ENCODE data around the gene ANKRD33B.

Gene ANKRD33B

GRCh38 chr5:10578293-10578665, 14.4 kb downstream of the ANKRD33B start:
- DNase-seq (ENCODE audit: low read depth in 2 of 2): no peak

DNA sequence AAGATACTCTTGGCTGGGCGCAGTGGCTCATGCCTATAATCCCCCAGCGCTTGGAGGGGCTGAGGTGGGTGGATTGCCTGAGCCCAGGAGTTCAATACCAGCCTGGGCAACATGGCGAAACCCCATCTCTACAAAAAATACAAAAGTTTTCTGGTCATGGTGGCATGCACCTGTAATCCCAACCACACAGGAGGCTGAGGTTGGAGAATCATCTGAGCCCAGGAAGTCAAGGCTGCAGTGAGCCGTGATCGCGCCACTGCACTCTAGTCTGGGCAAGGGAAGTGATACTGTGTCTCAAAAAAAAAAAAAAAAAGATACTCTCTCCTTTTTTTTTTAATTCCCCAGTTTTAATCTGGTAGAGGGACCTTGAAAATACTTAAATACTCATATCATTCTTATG, 15.0 kb downstream of the ANKRD33B start:
- DNase-seq (ENCODE audit: low read depth in 2 of 2): no peak

DNA sequence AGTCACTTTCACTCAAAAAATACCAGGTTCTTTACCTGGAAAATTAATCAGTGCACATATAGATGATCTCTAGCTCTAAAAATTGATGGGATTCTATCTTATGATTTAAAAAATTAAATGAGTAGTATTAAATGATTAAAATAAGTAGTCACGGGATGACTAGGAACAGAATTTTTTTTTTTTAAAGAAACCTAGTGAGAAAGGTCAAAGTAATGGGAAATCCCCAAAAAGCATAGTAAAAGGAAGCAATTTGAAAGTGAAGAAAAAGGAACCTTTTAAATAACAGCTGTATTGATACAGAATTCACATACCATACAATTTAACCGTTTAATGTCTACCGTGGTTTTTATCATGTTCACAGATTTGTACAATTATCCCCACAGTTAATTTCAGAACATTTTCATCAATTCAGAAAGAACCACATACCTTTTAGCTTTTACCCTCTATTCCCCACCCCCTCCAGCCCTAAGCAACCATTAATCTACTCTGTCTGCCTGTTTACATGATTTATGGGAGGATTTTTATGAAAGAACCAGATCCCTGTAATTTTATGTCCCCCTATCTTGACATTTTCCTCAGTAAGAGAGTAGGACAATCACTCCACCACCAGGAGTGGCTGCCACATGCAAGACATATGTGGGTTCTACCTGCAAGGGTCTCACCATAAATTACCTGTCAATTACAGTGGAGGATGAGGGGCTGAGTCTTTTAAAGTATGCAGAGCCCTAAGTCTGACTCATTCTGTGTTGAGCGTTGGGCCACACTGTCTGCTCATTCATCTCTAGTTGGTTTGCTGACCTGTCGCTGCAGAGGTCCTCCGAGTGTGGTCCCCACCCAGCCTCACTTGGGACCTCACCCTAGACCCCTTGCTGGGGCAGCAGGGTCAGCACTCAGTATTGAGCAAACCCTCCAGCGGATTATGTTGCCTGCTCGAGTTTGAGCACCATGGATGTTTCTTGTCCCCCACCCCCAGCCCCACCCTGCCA, 16.0 kb downstream of the ANKRD33B start:
- DNase-seq (ENCODE audit: low read depth in 2 of 2): no peak

- no peak for DNase-seq (ENCODE audit: low read depth in 2 of 2)
These were observed 16.9 kb downstream of the ANKRD33B start for GRCh38 chr5:10580531-10581423.

- no peak for DNase-seq (ENCODE audit: low read depth in 2 of 2)
These were observed 17.5 kb downstream of the ANKRD33B start for GRCh38 chr5:10581424-10581748.

GRCh38 chr5:10581867-10582511, 18.1 kb downstream of the ANKRD33B start:
- DNase-seq (ENCODE audit: low read depth in 2 of 2): no peak

- no peak for DNase-seq (ENCODE audit: low read depth in 2 of 2)
These were observed 18.6 kb downstream of the ANKRD33B start for GRCh38 chr5:10582512-10582897.

GRCh38 chr5:10583663-10584572, 20.0 kb downstream of the ANKRD33B start:
- no peak for DNase-seq (ENCODE audit: low read depth in 2 of 2)

DNA sequence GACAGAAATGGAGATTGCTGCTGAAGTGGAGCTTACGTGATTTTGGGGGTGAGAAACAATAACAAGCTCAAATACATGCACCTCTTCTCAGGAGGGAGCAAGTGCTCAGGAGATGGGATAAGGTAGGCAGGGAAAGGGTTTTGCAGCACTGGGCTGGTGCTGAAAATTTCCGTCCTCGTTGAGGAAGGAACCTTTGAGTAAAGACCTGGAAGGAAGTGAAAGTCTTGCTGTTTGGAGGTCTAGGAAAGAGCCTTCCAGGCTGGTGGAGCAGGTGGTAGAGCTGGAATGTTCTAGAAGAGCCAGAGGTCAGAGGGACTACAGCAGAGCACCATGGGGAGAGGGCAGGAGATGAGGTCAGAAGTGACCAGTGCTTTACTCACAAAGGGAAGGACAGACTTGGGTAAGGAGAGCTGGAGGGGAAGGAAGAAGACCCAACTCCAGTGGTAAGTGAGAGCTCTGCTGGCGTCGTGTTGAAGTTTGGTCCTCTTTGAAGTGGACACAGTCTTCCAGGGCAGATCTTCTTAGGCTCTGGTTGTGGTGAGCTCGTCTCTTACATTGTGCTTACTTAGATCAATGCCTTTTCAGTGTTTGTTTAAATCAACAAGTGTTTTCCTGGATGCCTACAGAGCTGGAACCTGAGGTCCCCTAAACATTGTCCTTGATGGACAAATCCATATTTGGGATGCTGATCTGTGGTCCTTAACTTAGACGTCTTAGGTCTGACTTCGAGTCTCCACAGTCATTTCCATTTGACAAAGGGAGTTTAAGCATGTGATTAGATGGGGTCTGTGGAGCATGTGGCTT, 21.0 kb downstream of the ANKRD33B start:
- DNase-seq (ENCODE audit: low read depth in 2 of 2): no peak

DNA sequence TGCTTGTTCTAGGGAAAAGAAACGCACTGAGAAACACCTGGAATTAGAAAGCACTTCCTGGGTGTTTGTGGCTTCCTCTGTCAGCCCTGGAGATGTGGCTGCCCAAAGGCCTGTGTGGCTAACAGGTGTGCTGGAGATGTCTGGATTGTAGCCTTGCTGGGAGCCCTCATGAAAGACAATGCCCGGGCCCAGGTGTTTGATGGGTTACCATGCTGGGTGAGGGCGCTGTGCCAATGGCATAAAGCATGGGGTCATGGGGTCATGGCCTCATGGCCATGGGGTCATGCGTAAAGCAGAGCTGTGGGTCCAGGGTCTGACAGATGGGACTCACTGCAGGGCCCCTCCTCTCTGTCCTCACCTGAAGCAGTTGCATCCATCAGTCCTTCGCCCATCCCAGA, 21.6 kb downstream of the ANKRD33B start:
- no peak for DNase-seq (ENCODE audit: low read depth in 2 of 2)

- DNase-seq (ENCODE audit: low read depth in 2 of 2): no peak
These were observed 22.1 kb downstream of the ANKRD33B start for GRCh38 chr5:10586008-10586407.

DNA sequence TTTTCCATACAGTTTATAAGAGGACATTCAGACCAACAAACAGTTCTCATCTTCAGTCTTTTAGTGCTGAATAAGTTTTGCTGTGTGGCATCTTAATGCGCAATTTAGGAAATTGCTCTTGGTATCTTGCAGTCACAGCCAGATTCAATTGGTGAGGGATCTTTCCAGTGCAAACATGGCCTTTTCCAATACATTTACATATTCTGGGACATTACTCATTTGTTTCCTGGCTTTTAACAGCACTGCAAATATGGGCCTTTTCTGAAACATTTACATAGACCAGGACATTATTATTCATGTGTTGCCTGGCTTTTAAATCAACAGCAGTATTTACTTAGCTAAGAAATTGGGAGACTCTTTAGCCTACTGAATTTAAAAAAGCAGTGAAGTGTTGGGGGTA, 22.7 kb downstream of the ANKRD33B start:
- no peak for DNase-seq (ENCODE audit: low read depth in 2 of 2)

DNA sequence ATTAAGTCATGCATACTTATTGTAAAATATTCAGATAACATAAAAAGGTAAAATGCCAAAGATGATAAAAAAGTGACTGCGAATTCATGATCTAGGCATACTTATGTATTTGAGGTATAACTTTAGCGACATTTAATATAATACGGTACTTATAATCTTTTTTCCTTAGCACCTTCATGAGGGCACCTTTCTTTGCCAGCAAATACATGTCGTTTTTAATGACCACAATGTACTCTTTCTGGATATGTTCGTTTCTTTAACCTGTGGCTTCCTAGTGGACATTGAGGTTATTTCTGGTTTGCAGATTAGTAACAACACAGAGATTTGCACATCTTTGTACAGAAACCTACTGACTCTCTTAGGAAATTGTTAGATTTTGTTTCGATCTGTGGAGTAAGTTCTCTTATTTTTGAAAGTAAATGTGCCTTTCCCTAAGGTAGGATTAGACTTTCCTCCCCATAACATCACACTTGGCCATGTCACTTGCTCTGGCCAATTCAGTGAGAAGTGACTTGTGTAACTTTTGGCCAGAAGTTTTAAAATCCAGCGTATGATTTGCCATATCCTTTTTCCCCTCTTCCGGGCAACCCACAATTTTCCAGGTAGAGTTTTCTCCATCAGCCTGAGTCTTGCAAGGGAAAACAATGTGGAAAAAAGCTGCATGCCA, 24.4 kb downstream of the ANKRD33B start:
- no peak for DNase-seq (ENCODE audit: low read depth in 2 of 2)

DNA sequence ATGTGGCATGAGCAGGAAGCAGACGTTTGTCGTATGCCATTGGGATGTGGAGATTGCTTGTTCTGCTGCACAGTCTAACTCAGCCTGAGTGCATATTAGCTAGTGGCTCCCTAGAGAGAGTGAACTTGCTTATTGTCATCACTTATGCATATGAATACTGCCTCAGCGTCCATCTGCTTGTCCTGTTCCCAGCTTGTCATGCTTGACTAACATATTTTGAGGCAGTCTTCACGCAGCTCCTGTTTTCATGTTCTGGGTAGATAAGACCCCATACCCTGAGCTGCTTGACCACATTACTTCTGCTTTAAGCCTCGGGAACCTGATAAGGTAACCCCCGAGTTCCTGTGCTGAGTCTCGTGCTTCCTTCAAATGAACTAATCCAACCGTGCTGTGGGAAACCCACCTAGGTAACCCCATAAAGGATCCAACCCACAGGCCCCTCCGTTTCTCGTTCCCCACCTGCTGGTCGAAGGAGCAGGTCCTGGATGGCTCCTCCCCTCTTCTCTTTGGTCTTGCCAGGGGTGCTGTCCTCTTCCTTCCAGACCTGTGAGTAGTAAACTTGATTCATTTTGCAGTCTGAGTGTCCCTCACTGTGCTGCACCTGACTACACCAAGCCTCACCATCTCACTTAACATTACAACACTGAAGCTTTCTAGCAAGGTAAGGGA, 25.0 kb downstream of the ANKRD33B start:
- no peak for DNase-seq (ENCODE audit: low read depth in 2 of 2)

DNA sequence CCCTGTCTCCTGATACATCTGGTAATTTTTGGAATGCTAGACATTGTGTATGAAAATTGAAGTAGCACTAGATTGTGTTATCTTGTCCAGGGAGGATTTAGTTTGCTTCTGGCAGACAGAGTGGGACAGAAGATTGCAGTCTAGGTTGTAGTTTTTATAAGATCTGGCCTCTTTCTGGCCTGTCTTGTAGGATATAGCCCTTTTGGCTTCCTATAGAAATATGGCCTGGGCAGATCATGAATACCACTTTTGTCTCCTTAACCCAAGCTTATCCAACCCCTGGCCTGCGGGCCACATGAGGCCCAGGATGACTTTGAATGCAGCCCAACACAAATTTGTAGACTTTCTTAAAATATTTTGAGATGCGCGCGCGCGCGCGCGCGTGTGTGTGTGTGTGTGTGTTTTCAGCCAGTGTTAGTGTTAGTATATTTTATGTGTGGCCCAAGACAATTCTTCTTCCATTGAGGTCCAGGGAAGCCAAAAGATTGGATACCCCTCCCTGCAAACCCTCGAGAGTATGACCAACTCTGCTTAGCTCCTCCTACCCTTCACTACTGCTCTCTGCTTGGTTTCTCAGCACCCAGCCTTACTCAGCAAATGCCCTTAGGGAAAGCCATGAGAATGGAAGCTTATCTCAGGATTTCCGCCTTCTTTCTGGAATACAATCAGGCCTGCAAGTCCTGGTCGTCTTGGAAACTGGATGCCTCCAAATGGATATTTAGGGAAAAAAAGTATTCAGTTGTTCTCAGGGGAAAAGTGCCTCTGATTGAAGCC, 26.5 kb downstream of the ANKRD33B start:
- DNase-seq (ENCODE audit: low read depth in 2 of 2): no peak

- DNase-seq (ENCODE audit: low read depth in 2 of 2): no peak
These were observed 27.3 kb downstream of the ANKRD33B start for GRCh38 chr5:10591159-10591558.

DNA sequence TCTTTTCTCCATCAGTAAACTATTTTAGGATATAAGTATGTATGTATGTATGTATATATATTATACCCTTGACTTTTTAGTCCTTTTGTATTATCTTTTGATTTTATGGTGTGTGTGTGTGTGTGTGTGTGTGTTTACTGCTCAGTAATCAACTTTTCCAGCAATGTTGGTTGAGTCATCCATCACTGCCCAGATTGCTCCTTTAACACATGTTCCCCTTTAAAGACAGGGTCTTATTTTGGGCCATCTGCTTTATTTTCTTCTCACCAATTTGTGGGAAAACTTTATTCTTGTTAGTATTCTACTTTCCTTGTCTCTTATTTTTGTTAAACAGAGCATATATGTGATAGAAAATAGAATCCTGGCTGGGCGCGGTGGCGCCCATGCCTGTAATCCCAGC, 28.1 kb downstream of the ANKRD33B start:
- DNase-seq (ENCODE audit: low read depth in 2 of 2): no peak

DNA sequence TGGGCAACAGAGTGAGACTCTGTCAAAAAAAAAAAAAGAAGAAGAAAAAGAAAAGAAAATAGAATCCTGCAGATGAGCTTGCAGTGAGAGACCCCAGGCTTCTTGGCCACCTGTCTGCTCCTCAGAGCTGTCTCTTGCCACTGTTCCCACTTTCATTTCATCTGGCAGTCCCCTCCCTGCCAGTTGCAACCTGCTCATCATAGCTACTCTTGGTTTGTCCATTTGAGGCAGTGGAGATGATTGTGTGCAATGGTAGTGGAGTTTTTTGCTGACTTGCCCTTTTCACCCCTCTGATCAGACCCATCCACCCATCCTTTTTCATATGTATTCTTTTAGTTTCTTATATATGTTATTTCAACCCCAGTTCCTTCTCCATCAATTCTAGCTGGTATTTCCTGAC, 28.7 kb downstream of the ANKRD33B start:
- no peak for DNase-seq (ENCODE audit: low read depth in 2 of 2)
